Measurements from ENCODE around the gene ST8SIA5.

ST8SIA5 gene

GRCh38 chr18:46711444-46711863 lies 45.4 kb downstream of the ST8SIA5 start:
- DNase-seq (ENCODE audit: low read depth, low spot score) = no peak

DNA sequence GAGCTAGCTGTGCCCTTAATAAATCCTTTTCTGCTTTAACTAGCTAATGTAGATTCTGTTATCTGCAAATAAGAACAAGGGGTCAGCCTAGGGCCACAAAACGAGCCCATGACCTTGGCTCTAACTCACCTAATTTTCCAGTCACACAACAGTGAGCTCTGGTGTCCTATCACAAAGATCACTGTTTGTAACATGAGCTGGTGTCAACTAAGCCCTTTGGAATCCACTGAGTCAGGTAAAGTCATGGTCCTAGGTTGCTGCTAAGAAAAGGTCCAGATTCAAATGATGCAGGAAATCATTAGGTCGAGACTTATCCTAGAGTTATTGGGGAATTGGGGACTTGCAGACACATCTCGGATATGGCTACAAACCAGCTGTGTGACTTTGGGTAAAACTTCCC lies 49.9 kb downstream of the ST8SIA5 start:
- DNase-seq (ENCODE audit: low read depth, low spot score) = no peak

GRCh38 chr18:46705521-46705920 lies 51.3 kb downstream of the ST8SIA5 start:
- DNase-seq (ENCODE audit: low read depth, low spot score) = no peak

DNA sequence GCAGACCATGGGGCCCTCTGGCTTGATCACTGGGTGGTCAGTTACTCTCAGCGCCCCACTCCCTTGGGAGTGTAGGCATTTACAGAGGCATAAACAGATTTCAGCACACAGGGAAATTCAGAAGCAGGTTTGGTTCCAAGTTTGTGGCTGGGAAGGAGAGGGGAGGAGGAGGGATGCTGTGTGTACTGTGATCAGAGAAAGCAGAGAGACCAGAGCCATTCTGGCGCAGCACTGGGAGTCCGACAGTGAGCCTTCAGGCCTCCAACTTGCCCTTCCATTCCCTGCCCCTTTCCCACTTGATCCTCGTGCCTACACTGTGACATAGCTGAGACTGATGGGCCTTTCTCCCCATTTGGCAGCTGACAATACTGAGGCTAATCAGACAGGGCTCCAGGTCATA lies 52.0 kb downstream of the ST8SIA5 start:
- DNase-seq (ENCODE audit: low read depth, low spot score) = no peak

DNA sequence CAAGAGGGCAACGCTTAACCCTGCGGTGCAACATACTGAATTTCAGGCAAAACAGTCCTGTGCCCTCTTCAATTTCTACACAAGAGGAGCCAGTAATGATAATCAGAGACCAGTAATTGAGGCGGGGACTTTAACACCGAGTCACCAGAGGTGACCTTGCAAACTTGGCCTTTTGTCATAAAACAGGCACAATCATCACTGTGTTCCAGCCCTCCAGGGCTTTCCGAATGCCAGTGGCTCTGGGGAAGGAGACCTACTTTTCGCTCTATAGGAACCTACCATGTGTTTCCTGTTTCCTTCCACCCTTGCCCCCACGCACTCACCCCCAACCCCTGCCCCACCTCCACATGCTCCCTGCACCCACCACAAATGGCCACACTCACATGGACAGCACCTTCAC lies 52.7 kb downstream of the ST8SIA5 start:
- DNase-seq (ENCODE audit: low read depth, low spot score) = no peak

GRCh38 chr18:46702471-46702870 lies 54.4 kb downstream of the ST8SIA5 start:
- no peak for DNase-seq (ENCODE audit: low read depth, low spot score)

- DNase-seq (ENCODE audit: low read depth, low spot score) = no peak
Measured at GRCh38 chr18:46700066-46700824, 56.6 kb downstream of the ST8SIA5 start.

GRCh38 chr18:46696702-46697101 lies 60.2 kb downstream of the ST8SIA5 start:
- DNase-seq (ENCODE audit: low read depth, low spot score) = no peak

DNA sequence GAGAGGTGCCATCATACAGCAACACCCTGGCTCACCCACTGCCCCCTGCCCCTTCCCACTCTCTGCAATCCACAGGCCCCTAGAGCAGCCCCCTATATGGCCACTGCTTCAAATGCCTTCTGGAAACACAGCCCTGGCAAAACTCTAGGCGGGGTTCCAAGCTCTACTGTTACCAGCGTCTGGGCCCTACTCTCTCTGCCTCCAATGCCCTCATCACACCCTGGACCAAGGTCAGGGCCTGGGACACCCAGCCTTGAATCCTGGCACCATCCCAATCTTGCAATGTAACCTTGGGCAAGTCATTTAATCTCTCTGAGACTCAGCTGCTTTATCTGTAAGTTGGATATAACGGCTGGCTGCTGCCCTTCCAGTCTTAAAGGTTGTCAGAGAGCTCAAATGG lies 60.6 kb downstream of the ST8SIA5 start:
- no peak for DNase-seq (ENCODE audit: low read depth, low spot score)

GRCh38 chr18:46693996-46694395 lies 62.9 kb downstream of the ST8SIA5 start:
- DNase-seq (ENCODE audit: low read depth, low spot score) = no peak

GRCh38 chr18:46688853-46689525 lies 67.9 kb downstream of the ST8SIA5 start:
- DNase-seq (ENCODE audit: low read depth, low spot score) = no peak

DNA sequence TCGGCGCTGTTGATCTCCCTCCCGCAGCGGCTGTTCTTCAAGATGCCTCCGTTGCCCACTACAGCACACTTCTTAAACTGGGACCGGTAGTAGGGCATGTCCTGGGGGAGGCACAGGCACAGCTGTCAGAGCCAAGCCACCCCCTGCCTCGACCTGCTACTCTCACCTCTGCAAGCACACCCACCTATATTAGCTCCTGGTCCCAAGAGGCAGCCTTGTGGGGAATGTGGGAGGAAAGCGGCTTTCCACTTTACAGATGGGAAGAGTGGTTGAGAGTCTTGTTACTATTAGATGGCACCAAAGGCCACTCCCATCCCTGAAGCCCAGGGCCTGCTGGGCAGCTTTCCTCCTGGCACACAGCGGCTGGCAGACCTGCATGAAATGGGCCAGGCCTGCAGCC lies 70.7 kb downstream of the ST8SIA5 start:
- DNase-seq (ENCODE audit: low read depth, low spot score) = no peak

- no peak for DNase-seq (ENCODE audit: low read depth, low spot score)
Measured at GRCh38 chr18:46683252-46683651, 73.6 kb downstream of the ST8SIA5 start.

DNA sequence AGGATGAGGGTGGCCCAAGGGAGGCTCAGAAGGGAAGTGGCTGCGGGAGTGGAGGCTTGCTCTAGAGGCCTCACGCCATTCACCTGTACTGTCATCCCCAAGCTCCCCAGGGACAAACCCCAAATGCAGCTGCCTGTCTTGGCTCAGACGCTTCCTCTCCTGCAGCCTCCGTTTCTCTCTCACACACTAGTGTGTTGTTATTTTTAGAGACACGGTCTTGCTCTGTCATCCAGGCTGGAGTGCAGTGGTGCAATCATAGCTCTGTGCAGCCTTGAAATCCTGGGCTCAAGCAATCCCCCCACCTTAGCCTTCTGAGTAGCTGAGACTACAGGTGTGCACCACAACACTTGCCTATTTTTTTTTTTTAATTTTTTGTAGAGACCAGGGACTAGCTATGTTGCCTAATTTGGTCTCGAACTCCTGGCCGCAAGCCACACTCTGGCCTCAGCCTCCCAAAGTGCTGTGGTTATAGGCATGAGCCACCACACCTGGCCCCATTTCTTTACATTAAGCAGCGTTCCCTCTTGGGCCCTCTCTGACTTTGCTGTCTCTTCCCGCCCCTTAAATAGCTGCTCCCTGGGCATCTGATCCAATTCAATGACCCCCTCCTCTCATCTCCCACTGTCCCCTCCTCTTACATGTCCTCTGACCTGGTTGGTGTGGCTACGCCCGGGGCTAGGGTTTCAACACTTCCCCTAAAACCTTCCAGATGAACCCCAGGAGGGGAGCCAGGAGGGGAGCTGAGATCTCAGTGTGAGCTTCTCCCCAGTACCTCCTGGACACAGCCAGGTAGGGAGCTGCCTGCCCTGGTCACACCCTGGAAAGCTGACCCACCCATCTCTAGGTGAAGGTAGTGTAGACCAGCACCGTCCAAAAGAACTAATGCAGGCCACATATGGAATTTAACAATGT lies 75.8 kb downstream of the ST8SIA5 start:
- DNase-seq (ENCODE audit: low read depth, low spot score) = no peak

GRCh38 chr18:46679846-46680598 lies 76.8 kb downstream of the ST8SIA5 start:
- DNase-seq (ENCODE audit: low read depth, low spot score) = no peak

DNA sequence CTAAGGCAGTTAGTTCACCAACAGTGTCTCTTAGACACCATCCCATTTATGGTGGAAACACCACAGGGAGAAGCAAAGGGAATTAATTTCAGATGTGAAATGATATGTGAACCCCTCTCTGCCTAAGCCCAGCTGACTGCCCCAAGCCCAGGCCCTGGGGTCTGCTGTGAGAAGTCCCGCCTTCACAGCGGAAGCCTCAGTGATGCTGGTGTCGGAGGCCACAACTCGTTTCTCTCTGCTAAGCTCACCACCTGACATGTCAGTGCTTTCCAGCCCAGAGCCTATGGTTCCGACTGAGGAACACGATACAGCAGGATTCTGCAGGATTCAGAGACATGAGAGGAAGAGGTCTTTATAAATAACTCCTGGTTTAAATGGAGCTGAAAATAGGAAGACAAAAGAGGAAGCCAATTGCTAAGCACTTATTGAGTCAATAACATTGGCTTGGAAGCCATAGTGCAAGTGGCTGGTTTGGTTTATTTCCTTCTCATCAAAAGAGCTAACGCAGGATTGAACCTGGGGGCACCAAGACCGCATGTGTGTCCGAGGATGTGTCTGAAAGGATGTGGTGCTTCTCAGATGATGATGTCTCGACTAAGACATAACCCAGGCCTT lies 78.0 kb downstream of the ST8SIA5 start:
- DNase-seq (ENCODE audit: low read depth, low spot score) = no peak

GRCh38 chr18:46678041-46678440 lies 78.8 kb downstream of the ST8SIA5 start:
- no peak for DNase-seq (ENCODE audit: low read depth, low spot score)

DNA sequence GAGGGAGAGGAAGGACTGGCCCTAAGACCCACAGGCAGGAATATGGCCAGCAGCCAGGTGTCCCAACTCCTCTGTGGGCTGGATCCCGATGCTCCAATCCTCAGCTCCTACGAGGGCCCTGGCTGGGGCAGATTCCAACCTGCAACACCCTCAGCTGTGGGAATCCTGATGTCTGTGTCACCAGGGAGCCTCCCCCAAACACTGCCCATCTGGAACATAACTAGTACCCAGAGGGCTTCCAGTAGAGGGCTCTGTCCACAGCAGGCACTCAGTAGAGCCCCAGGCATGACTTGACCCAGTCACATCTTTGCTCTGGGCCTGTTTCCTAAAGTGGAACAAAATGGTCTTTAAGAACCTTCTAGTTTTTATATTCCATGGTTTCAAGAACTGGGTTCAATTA lies 79.2 kb downstream of the ST8SIA5 start:
- DNase-seq (ENCODE audit: low read depth, low spot score) = no peak

GRCh38 chr18:46676182-46676835 lies 80.5 kb downstream of the ST8SIA5 start:
- no peak for DNase-seq (ENCODE audit: low read depth, low spot score)

GRCh38 chr18:46675112-46675511 lies 81.7 kb downstream of the ST8SIA5 start:
- no peak for DNase-seq (ENCODE audit: low read depth, low spot score)

All from activated naive CD8-positive, alpha-beta T cell treated with anti-CD3 and anti-CD28 coated beads, Interleukin-2, amount 50 U/mL, for 16 hours (primary cell).